ENCODE results near the gene EBLN2. TPM values are rescaled to one million over a fixed set of nuclear protein-coding genes. Genes with fewer than 3 reads are reported as not detected.
A peak's percentile ranks its signal among the peaks of the same experiment; 100 is the strongest.

Gene EBLN2
- total RNA-seq, 1 experiment from 2014 or later: 0.71 TPM

- in situ Hi-C loops (cut with HindIII; ENCODE audit: low pct_unique_long_range_greater_than_20kb, low sequenced_read_pairs): no loop called here
- no peak for DNase-seq (ENCODE audit: low read depth)
Observed at GRCh38 chr3:73094951-73095350, 33.5 kb downstream of the EBLN2 start.

GRCh38 chr3:73096169-73096568 lies 34.7 kb downstream of the EBLN2 start:
- in situ Hi-C loops (cut with HindIII; ENCODE audit: low pct_unique_long_range_greater_than_20kb, low sequenced_read_pairs): no loop called here
- DNase-seq (ENCODE audit: low read depth): no peak

DNA sequence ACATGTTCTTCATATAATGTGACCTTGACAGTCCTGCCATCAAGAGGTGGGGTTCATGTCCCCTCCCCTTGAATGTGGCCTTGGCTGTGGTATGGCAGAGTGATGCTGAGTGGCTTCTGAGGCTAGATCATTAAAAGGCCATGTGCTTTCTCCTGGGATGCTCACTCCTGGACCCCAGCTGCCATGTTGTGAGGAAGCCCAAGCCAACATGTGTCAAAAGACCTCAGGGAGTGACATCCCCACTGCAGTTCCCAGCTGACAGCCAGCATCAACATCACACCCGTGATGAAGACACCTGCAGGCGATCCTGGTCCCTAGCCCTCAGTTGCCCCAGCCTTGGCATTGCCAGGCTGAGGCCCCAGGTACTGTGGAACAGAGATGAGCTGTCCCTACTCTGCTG lies 36.6 kb downstream of the EBLN2 start:
- in situ Hi-C loops (cut with HindIII; ENCODE audit: low pct_unique_long_range_greater_than_20kb, low sequenced_read_pairs): no loop called here

DNA sequence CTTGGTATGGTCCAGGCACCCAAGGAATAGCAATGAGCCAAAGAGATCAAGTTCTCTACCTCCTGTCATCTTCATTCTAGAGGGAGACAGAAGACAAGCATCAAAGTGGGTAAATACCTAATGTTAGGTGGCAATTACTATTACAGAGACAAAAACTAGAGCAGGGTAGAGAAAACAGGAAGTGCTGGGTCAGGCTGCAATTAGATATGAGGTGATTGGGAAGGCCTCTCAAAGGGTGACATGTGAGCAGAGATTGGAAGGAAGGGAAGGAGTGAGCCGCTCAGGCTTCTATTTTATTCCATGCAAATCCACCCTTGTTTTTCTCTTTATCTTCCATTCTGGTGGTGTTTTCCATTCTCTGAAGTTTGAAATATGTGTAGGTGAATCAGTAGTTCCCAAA lies 37.4 kb downstream of the EBLN2 start:
- no peak for DNase-seq (ENCODE audit: low read depth)
- in situ Hi-C loops (cut with HindIII; ENCODE audit: low pct_unique_long_range_greater_than_20kb, low sequenced_read_pairs): no loop called here

More for the DNA sequence above, 36.6 kb downstream of the EBLN2 start:
- DNase-seq (ENCODE audit: low read depth): no peak

- in situ Hi-C loops (cut with HindIII; ENCODE audit: low pct_unique_long_range_greater_than_20kb, low sequenced_read_pairs): no loop called here
- DNase-seq (ENCODE audit: low read depth): peak; percentile 58
Observed at GRCh38 chr3:73100741-73101559, 39.5 kb downstream of the EBLN2 start.

GRCh38 chr3:73101881-73102280 lies 40.4 kb downstream of the EBLN2 start:
- DNase-seq (ENCODE audit: low read depth): peak; percentile 27
- in situ Hi-C loops (cut with HindIII; ENCODE audit: low pct_unique_long_range_greater_than_20kb, low sequenced_read_pairs): no loop called here

- in situ Hi-C loops (cut with HindIII; ENCODE audit: low pct_unique_long_range_greater_than_20kb, low sequenced_read_pairs): no loop called here
- no peak for DNase-seq (ENCODE audit: low read depth)
Observed at GRCh38 chr3:73107215-73107614, 45.8 kb downstream of the EBLN2 start.

DNA sequence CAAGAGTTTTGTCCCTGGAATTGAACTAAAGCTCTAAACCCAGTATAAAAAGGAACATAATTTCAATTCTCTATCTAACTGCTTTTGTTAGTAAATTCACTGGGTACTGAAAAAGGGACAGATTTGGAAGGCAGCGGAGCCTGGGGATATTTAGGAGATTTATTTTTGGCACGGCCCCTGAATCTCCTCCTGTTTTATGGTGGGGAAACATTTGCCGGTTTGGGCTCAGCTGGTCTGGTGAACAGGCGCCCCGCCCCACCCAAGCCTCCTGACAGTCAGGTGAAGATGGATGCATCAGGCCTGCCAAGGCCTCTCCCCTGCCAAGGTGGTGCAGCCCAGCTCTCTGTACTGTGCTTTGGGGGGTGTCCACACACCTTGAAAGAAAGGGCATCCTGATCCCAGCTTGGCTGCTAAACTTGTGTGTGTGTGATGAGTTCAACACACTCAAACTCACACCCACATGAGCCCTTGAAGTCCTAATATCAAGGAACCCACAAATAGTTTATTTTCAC lies 46.3 kb downstream of the EBLN2 start:
- in situ Hi-C loops (cut with HindIII; ENCODE audit: low pct_unique_long_range_greater_than_20kb, low sequenced_read_pairs): no loop called here
- DNase-seq (ENCODE audit: low read depth): no peak

GRCh38 chr3:73108750-73109149 lies 47.3 kb downstream of the EBLN2 start:
- in situ Hi-C loops (cut with HindIII; ENCODE audit: low pct_unique_long_range_greater_than_20kb, low sequenced_read_pairs): no loop called here
- DNase-seq (ENCODE audit: low read depth): no peak

DNA sequence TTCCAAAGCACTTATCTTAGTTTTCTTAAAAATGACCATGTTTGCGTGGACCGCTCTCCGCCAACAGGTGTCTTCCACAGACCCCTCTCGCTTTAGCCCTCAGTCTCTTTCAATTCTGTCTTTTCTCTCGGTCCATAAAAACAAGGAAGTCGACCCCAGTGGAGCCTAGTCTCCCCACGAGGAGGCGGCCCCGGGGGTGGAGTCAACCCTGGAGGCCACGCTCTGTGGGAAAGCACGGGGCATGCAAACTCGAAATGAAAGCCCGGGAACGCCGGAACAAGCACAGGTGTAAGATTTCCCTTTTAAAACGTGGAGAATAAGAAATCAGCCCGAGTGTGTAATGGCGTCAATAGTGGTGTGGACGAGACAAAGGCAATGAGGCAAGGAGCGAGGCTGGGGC lies 49.1 kb downstream of the EBLN2 start:
- no peak for DNase-seq (ENCODE audit: low read depth)
- in situ Hi-C loops (cut with HindIII; ENCODE audit: low pct_unique_long_range_greater_than_20kb, low sequenced_read_pairs): no loop called here

Other genes starting within 250 kb of the EBLN2 start
- gene SHQ1, start 213.2 kb upstream of the EBLN2 start, total RNA-seq (2014; rRNA removed; shearing (Covaris generic); ENCODE audit: low replicate concordance): 9.0 and 10.6 TPM in 2 replicates
- gene GXYLT2, start 173.6 kb upstream of the EBLN2 start, total RNA-seq (2014; rRNA removed; shearing (Covaris generic); ENCODE audit: low replicate concordance): 0.20 and 2.1 TPM in 2 replicates
- 22.0 and 28.4 TPM in 2 replicates for gene PPP4R2, start 64.8 kb upstream of the EBLN2 start, total RNA-seq (2014; rRNA removed; shearing (Covaris generic); ENCODE audit: low replicate concordance)

All from Caki2 (cell line).